WTC11 (cell line): Measurements from ENCODE around the gene TXNRD2. TPM values are rescaled to one million over a fixed set of nuclear protein-coding genes. Genes with fewer than 3 reads are reported as not detected.

Source experiments
- ATAC-seq: fragments of 200-7000 bp; cut with Tn5 transposase; 2 replicates; pipeline ENCODE4 v1.10.0; 2021; ENCODE audit warnings: mild to moderate bottlenecking, moderate library complexity
- CTCF ChIA-PET: fragments of 300-600 bp; sonication (Branson Sonifier 250); formaldehyde crosslinking; loops from one replicate; lab custom pipeline; 2021; ENCODE audit warnings: antibody characterized with exemption; lab: Charles Lee
- POLR2A ChIA-PET: fragments of 350-600 bp; sonication (Branson Sonifier 250); formaldehyde crosslinking; loops from one replicate; lab custom pipeline; 2021; ENCODE audit warnings: antibody characterized with exemption; lab: Charles Lee
- DNase-seq: peaks from one replicate; pipeline ENCODE4 v3.0.0; 2021; ENCODE audit warnings: low spot score
- H3K27ac Mint-ChIP-seq: 2 replicates; pipeline ENCODE4 v1.8.0; 2021; ENCODE audit warnings: mixed read lengths
- H3K27me3 Mint-ChIP-seq: 2 replicates; pipeline ENCODE4 v1.8.0; 2021; ENCODE audit warnings: low read depth, mild to moderate bottlenecking, moderate library complexity, mixed read lengths
- H3K36me3 Mint-ChIP-seq: 2 replicates; pipeline ENCODE4 v1.8.0; 2021; ENCODE audit warnings: mixed read lengths
- H3K4me1 Mint-ChIP-seq: 2 replicates; pipeline ENCODE4 v1.8.0; 2022; ENCODE audit warnings: mixed read lengths
- H3K4me3 Mint-ChIP-seq: 2 replicates; pipeline ENCODE4 v1.8.0; 2021; ENCODE audit warnings: mild to moderate bottlenecking, moderate library complexity, mixed read lengths
- H3K9me3 Mint-ChIP-seq: 2 replicates; pipeline ENCODE4 v1.8.0; 2021; ENCODE audit warnings: mixed read lengths
- ATF1 ChIP-seq: sonication (generic); formaldehyde crosslinking; IDR thresholded peaks from 2 replicates; pipeline ENCODE4 v1.8.1; 2023; ENCODE audit warnings: mild to moderate bottlenecking, moderate library complexity, missing genetic modification reagents
- ELF4 ChIP-seq: sonication (generic); formaldehyde crosslinking; IDR thresholded peaks from 2 replicates; pipeline ENCODE4 v1.8.1; 2022; ENCODE audit warnings: low read depth, mild to moderate bottlenecking, moderate library complexity, missing genetic modification reagents
- FOXK1 ChIP-seq: sonication (generic); formaldehyde crosslinking; IDR thresholded peaks from 2 replicates; pipeline ENCODE4 v1.8.0; 2022; ENCODE audit warnings: mild to moderate bottlenecking, moderate library complexity, missing genetic modification reagents
- FOXP1 ChIP-seq: sonication (generic); formaldehyde crosslinking; IDR thresholded peaks from 2 replicates; pipeline ENCODE4 v1.8.0; 2022; ENCODE audit warnings: missing genetic modification reagents, mild to moderate bottlenecking, moderate library complexity, borderline replicate concordance
- NFYB ChIP-seq: sonication (generic); formaldehyde crosslinking; conservative IDR thresholded peaks from 2 replicates; pipeline ENCODE4 v1.8.0; 2022; ENCODE audit warnings: low read depth, missing genetic modification reagents
- SP1 ChIP-seq: sonication (generic); formaldehyde crosslinking; conservative IDR thresholded peaks from 2 replicates; pipeline ENCODE4 v1.8.1; 2022; ENCODE audit warnings: missing genetic modification reagents
- TEAD4 ChIP-seq: sonication (generic); formaldehyde crosslinking; IDR thresholded peaks from 2 replicates; pipeline ENCODE4 v1.8.0; 2022; ENCODE audit warnings: mild to moderate bottlenecking, missing genetic modification reagents
- ZNF121 ChIP-seq: sonication (generic); formaldehyde crosslinking; IDR thresholded peaks from 2 replicates; pipeline ENCODE4 v1.8.0; 2023; ENCODE audit warnings: missing genetic modification reagents
- ZNF219 ChIP-seq: sonication (generic); formaldehyde crosslinking; IDR thresholded peaks from 2 replicates; pipeline ENCODE4 v1.8.0; 2023; ENCODE audit warnings: missing genetic modification reagents, mild to moderate bottlenecking, borderline replicate concordance
- ZNF263 ChIP-seq: sonication (generic); formaldehyde crosslinking; IDR thresholded peaks from 2 replicates; pipeline ENCODE4 v1.8.1; 2022; ENCODE audit warnings: low read depth, mild to moderate bottlenecking, moderate library complexity, missing genetic modification reagents
- ZNF317 ChIP-seq: sonication (generic); formaldehyde crosslinking; IDR thresholded peaks from 2 replicates; pipeline ENCODE4 v1.8.1; 2023; ENCODE audit warnings: low read depth, mild to moderate bottlenecking, moderate library complexity, missing genetic modification reagents, borderline replicate concordance
- ZNF416 ChIP-seq: fragments of 250-450 bp; sonication (Bioruptor Pico); IDR thresholded peaks from 2 replicates; pipeline ENCODE4 v1.9.0; 2021; ENCODE audit warnings: mild to moderate bottlenecking, inconsistent platforms
- total RNA-seq: library from RNA; stranded (reverse); gene quantifications from 3 replicates; pipeline ENCODE4 v1.2.3, GENCODE V29; 2021
- TF ChIP-seq, protein P1 (sequence below): sonication (generic); formaldehyde crosslinking; conservative IDR thresholded peaks from 2 replicates; pipeline ENCODE4 v1.8.1; 2022; ENCODE audit warnings: mild to moderate bottlenecking, missing genetic modification reagents
- TF ChIP-seq, protein P2 (sequence below): sonication (generic); formaldehyde crosslinking; IDR thresholded peaks from 2 replicates; pipeline ENCODE4 v1.8.0; 2023; ENCODE audit warnings: missing genetic modification reagents

The TXNRD2 gene
- total RNA-seq, 1 experiment from 2014 or later = 15.9 TPM

GRCh38 chr22:19959043-19959586 is 17.5 kb upstream of the TXNRD2 start:
- H3K27ac Mint-ChIP-seq = peak overlapping the region; percentile 72
- H3K27me3 Mint-ChIP-seq = no peaks in the 10 kb centered on the region; the same call in 1 of the 2 replicates
- peaks cover 30% of the 10 kb centered on the region for H3K4me1 Mint-ChIP-seq
- peak overlapping the region; percentile 66 for H3K4me3 Mint-ChIP-seq
- POLR2A ChIA-PET = interaction anchor here (0.6 to 1.0 kb wide), 5 partner anchors 9 to 933 kb away, joined by 3 to 4 read pairs (median 3); partner anchors contain the start of gene TRMT2A
- DNase-seq = peak; percentile 98
- TF ChIP-seq NFYB (CRISPR knock-in tag) (0 out of 2 replicates have a peak, but pooled peaks have one; percentile 10), SP1 (CRISPR knock-in tag) (peak; percentile 87), ZNF416 (CRISPR knock-in tag) (no peak), ZNF121 (CRISPR knock-in tag) (peak; percentile 77)
- H3K36me3 Mint-ChIP-seq = no peaks in the 10 kb centered on the region
- ATAC-seq = peak; percentile 75
- CTCF ChIA-PET = interaction anchor here (0.6 to 2.8 kb wide), 17 partner anchors 11 to 251 kb away, joined by 3 to 10 read pairs (median 4); partner anchors contain the start of gene GP1BB
- no peaks in the 10 kb centered on the region for H3K9me3 Mint-ChIP-seq

DNA sequence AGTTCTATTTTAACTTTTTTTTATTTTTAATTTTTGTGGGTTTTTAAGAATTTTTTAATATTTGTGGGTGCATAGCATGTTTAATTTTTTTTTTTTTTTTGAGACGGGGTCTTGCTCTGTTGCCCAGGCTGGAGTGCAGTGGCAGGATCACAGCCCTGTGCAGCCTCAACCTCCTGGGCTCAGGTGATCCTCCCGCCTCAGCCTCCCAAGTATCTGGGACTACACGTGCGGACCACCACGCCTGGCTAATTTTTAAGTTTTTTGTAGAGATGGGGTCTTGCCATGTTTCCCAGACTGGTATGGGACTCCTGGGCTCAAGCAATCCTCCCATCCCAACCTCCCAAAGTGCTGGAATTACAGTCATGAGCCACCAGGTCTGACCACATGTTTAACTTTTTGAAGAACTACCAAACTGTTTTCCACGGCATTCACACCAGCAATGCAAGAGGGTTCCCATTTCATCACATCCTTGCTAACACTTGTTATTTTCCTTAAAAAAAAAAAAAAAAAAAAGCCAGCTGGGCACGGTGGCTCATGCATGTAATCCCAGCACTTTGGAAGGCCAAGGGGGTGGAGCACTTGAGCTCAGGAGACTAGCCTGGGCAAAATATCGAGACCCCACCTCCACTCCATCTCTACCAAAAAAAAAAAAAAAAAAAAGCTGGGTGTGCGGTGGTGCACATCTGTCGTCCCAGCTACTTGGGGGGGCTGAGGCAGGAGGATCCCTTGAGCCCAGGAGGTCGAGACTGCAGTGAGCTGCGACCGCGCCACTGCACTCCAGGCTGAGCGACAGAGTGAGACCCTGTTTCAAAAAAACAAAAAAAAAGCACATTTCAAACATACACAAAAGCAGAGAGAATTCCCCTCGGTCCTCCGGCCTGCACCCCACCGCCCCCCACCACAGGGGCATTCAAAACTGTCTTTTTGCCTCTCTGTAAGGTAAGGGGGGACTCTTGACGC is 16.7 kb upstream of the TXNRD2 start:
- no peaks in the 10 kb centered on the region for H3K36me3 Mint-ChIP-seq
- POLR2A ChIA-PET = interaction anchor here (0.6 to 1.0 kb wide), 4 partner anchors 8 to 934 kb away, joined by 3 to 4 read pairs (median 3); partner anchors contain the start of gene TRMT2A
- no peaks in the 10 kb centered on the region; the same call in 1 of the 2 replicates for H3K27me3 Mint-ChIP-seq
- ATAC-seq (no peak), DNase-seq (peak; percentile 10)
- peak overlapping the region; percentile 66 for H3K4me3 Mint-ChIP-seq
- no peaks in the 10 kb centered on the region for H3K9me3 Mint-ChIP-seq
- H3K4me1 Mint-ChIP-seq = peaks cover 35% of the 10 kb centered on the region
- CTCF ChIA-PET = interaction anchor here (0.6 to 2.9 kb wide), 21 partner anchors 10 to 252 kb away, joined by 3 to 17 read pairs (median 4); partner anchors contain the start of gene GP1BB
- TF ChIP-seq ATF1 (CRISPR knock-in tag) (no peak), ZNF121 (CRISPR knock-in tag) (peak; percentile 75; the same call in 1 of the 2 replicates)
- peak overlapping the region; percentile 72 for H3K27ac Mint-ChIP-seq

- ChIA-PET CTCF (interaction anchor here (0.6 to 2.9 kb wide), 7 partner anchors 10 to 234 kb away, joined by 3 to 17 read pairs (median 7); partner anchors contain the start of gene GP1BB), POLR2A (no interaction called here)
- H3K27me3 Mint-ChIP-seq = no peaks in the 10 kb centered on the region
- H3K9me3 Mint-ChIP-seq = no peaks in the 10 kb centered on the region
- no peak overlapping the region for H3K27ac Mint-ChIP-seq
- H3K4me1 Mint-ChIP-seq = peaks cover 30% of the 10 kb centered on the region
- TF ChIP-seq, protein P1, sequence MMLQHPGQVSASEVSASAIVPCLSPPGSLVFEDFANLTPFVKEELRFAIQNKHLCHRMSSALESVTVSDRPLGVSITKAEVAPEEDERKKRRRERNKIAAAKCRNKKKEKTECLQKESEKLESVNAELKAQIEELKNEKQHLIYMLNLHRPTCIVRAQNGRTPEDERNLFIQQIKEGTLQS (CRISPR knock-in tag) = no peak
- TF ChIP-seq, protein P2, sequence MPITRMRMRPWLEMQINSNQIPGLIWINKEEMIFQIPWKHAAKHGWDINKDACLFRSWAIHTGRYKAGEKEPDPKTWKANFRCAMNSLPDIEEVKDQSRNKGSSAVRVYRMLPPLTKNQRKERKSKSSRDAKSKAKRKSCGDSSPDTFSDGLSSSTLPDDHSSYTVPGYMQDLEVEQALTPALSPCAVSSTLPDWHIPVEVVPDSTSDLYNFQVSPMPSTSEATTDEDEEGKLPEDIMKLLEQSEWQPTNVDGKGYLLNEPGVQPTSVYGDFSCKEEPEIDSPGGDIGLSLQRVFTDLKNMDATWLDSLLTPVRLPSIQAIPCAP = no peak
- TF ChIP-seq ZNF219 = 0 out of 2 replicates have a peak, but pooled peaks have one; percentile 53
- TF ChIP-seq FOXP1 = peak; percentile 27; the same call in 1 of the 2 replicates
- TF ChIP-seq TEAD4 (CRISPR knock-in tag) = peak; percentile 40; the same call in 1 of the 2 replicates
- no peak for TF ChIP-seq ELF4 (CRISPR knock-in tag)
- ATAC-seq (no peak), DNase-seq (no peak)
- no peaks in the 10 kb centered on the region for H3K36me3 Mint-ChIP-seq
- H3K4me3 Mint-ChIP-seq = no peak overlapping the region
These were observed 15.8 kb upstream of the TXNRD2 start for GRCh38 chr22:19957445-19957844.

DNA sequence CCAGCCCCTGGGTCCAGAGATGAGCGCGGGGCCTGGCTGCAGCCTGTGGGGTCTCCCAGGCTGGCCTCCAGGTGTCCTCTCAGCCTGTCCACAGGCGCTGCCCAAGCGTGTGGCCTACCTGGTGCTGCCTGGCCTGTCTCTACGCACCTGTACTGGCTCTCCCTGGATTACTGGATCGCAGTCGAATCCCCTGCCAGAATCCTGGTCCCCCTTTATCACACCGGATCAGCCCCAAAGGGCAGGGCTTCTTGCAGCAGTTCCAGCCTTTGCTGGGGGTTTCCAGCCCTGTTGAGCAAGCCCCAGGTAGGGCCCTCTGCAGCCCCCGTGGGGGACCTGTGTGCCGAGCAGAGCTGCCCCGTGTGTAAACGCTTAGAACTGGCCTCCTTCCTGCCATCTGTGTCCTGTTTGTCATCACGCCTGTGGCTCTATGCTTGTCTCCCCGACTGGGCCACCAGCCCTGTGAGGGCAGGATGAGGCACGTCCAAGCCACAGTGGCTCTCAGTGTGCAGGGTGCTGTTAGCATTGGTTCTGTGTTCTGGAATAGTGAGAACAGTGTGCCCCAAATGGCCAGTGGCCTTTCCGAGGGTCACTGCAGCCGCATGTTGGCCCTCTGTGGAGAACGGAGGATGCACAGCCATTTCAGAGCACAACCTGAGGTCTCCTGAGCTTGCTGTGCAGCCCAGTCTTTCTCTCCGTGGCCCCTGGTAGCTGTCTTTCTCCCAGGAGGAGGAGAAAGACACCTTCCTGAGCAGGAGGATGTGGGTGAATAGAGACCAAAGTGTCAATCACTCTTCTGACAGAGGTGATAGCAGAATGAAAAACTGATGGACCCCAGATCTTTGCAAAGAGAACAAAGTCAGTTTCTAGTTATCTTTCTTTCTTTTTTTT is 13.9 kb upstream of the TXNRD2 start:
- Mint-ChIP-seq H3K4me3 (no peak overlapping the region), H3K36me3 (peaks cover 4% of the 10 kb centered on the region), H3K27me3 (no peaks in the 10 kb centered on the region), H3K27ac (no peak overlapping the region), H3K9me3 (no peaks in the 10 kb centered on the region), H3K4me1 (peaks cover 28% of the 10 kb centered on the region)
- POLR2A ChIA-PET = no interaction called here
- DNase-seq (no peak), ATAC-seq (no peak)
- TF ChIP-seq FOXK1 (CRISPR knock-in tag) = no peak
- TF ChIP-seq ZNF317 (CRISPR knock-in tag) = no peak
- TF ChIP-seq ZNF263 (CRISPR knock-in tag) = no peak
- CTCF ChIA-PET = interaction anchor here (0.7 to 3.3 kb wide), 5 partner anchors 8 to 401 kb away, joined by 3 to 28 read pairs (median 3); no protein-coding TSS in a partner anchor
